ENCODE measurements around the gene ZNF581. TPM values are rescaled to one million over a fixed set of nuclear protein-coding genes. Genes with fewer than 3 reads are reported as not detected.

ZNF581 gene
- total RNA-seq, 1 donor from 2014 or later, result 46.5 TPM

- no peak for DNase-seq
- intact Hi-C loops (cut with micrococcal nuclease), result no loop called here
- Mint-ChIP-seq H3K27ac (no peak overlapping the region), H3K4me3 (no peak overlapping the region), H3K36me3 (ENCODE audit: low read depth) (peaks cover 78% of the 10 kb centered on the region), H3K27me3 (no peaks in the 10 kb centered on the region), H3K9me3 (no peaks in the 10 kb centered on the region), H3K4me1 (peaks cover 27% of the 10 kb centered on the region)
- no peak for ATAC-seq (ENCODE audit: low read depth)
- CTCF ChIA-PET, result interaction anchor here (0.8 to 1.9 kb wide), 6 partner anchors 13 to 529 kb away, joined by 3 to 21 read pairs (median 5); partner anchors contain the start of gene U2AF2
- TF ChIP-seq, protein P1, sequence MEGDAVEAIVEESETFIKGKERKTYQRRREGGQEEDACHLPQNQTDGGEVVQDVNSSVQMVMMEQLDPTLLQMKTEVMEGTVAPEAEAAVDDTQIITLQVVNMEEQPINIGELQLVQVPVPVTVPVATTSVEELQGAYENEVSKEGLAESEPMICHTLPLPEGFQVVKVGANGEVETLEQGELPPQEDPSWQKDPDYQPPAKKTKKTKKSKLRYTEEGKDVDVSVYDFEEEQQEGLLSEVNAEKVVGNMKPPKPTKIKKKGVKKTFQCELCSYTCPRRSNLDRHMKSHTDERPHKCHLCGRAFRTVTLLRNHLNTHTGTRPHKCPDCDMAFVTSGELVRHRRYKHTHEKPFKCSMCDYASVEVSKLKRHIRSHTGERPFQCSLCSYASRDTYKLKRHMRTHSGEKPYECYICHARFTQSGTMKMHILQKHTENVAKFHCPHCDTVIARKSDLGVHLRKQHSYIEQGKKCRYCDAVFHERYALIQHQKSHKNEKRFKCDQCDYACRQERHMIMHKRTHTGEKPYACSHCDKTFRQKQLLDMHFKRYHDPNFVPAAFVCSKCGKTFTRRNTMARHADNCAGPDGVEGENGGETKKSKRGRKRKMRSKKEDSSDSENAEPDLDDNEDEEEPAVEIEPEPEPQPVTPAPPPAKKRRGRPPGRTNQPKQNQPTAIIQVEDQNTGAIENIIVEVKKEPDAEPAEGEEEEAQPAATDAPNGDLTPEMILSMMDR (IDR thresholded peaks at IDR 0.05), result no peak
- POLR2A ChIA-PET, result interaction anchor here (0.9 to 1.8 kb wide), 2 partner anchors 16 to 28 kb away, joined by 4 to 10 read pairs; partner anchors contain the start of gene U2AF2
Observed at GRCh38 chr19:55670280-55671053, 27.0 kb downstream of the ZNF581 start.

- no peaks in the 10 kb centered on the region for H3K27me3 Mint-ChIP-seq
- DNase-seq (no peak), ATAC-seq (ENCODE audit: low read depth) (no peak)
- CTCF ChIA-PET, result interaction anchor here (0.8 to 1.9 kb wide), 7 partner anchors 14 to 530 kb away, joined by 3 to 21 read pairs (median 5); partner anchors contain the start of gene U2AF2
- no peaks in the 10 kb centered on the region for H3K9me3 Mint-ChIP-seq
- TF ChIP-seq, protein P1 (IDR thresholded peaks at IDR 0.05), result no peak
- POLR2A ChIA-PET, result interaction anchor here (0.9 to 1.8 kb wide), 2 partner anchors 16 to 28 kb away, joined by 4 to 10 read pairs; partner anchors contain the start of gene U2AF2
- intact Hi-C loops (cut with micrococcal nuclease), result no loop called here
- peaks cover 32% of the 10 kb centered on the region for H3K4me1 Mint-ChIP-seq
- no peak overlapping the region for H3K4me3 Mint-ChIP-seq
- H3K36me3 Mint-ChIP-seq (ENCODE audit: low read depth), result peaks cover 76% of the 10 kb centered on the region
- H3K27ac Mint-ChIP-seq, result no peak overlapping the region
Observed at GRCh38 chr19:55671054-55671378, 27.6 kb downstream of the ZNF581 start.

GRCh38 chr19:55672418-55672817 lies 29.0 kb downstream of the ZNF581 start:
- Mint-ChIP-seq H3K27ac (peak overlapping the region; percentile 50), H3K4me3 (no peak overlapping the region)
- POLR2A ChIA-PET, result interaction anchor here (1.1 to 1.8 kb wide), 2 partner anchors 10 to 18 kb away, joined by 6 to 10 read pairs; partner anchors contain the start of gene U2AF2

GRCh38 chr19:55673465-55673864 lies 30.0 kb downstream of the ZNF581 start:
- H3K4me1 Mint-ChIP-seq, result peaks cover 54% of the 10 kb centered on the region
- peak overlapping the region; percentile 13 for H3K4me3 Mint-ChIP-seq
- CTCF ChIA-PET, result no interaction called here
- no peaks in the 10 kb centered on the region for H3K9me3 Mint-ChIP-seq
- H3K27me3 Mint-ChIP-seq, result no peaks in the 10 kb centered on the region
- DNase-seq (no peak), ATAC-seq (ENCODE audit: low read depth) (no peak)
- intact Hi-C loops (cut with micrococcal nuclease), result no loop called here
- H3K36me3 Mint-ChIP-seq (ENCODE audit: low read depth), result peaks cover 67% of the 10 kb centered on the region
- POLR2A ChIA-PET, result interaction anchor here (1.0 to 1.1 kb wide), 2 partner anchors 19 to 42 kb away, joined by 4 to 5 read pairs; no protein-coding TSS in a partner anchor
- TF ChIP-seq, protein P1 (IDR thresholded peaks at IDR 0.05), result no peak
- H3K27ac Mint-ChIP-seq, result peak overlapping the region; percentile 39

More at GRCh38 chr19:55672418-55672817, 29.0 kb downstream of the ZNF581 start:
- CTCF ChIA-PET, result interaction anchor here (1.9 kb wide), 1 partner anchor 40 kb away, joined by 21 read pairs; no protein-coding TSS in a partner anchor
- Mint-ChIP-seq H3K36me3 (ENCODE audit: low read depth) (peaks cover 69% of the 10 kb centered on the region), H3K27me3 (no peaks in the 10 kb centered on the region), H3K4me1 (peaks cover 43% of the 10 kb centered on the region), H3K9me3 (no peaks in the 10 kb centered on the region)
- ATAC-seq (ENCODE audit: low read depth) (no peak), DNase-seq (no peak)
- intact Hi-C loops (cut with micrococcal nuclease), result no loop called here
- TF ChIP-seq, protein P1 (IDR thresholded peaks at IDR 0.05), result no peak

DNA sequence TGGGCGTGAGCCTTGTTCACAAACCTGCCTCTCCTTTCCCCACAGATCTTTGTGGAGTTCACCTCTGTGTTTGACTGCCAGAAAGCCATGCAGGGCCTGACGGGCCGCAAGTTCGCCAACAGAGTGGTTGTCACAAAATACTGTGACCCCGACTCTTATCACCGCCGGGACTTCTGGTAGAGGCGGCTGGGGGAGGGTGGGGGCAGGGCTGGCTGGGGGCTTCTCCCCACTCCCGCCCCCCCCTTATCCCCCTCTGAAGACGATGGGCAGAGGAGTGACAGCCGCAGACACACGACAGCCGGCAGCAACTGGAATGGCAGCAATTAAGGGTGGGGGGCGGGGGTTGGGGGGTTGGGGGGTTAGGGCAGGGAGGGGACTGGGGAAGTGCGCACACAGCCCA lies 30.4 kb downstream of the ZNF581 start:
- H3K27me3 Mint-ChIP-seq, result no peaks in the 10 kb centered on the region
- no peaks in the 10 kb centered on the region for H3K9me3 Mint-ChIP-seq
- ChIA-PET POLR2A (interaction anchor here (1.0 to 1.1 kb wide), 4 partner anchors 18 to 42 kb away, joined by 3 to 6 read pairs (median 4); partner anchors contain the start of gene U2AF2), CTCF (no interaction called here)
- H3K36me3 Mint-ChIP-seq (ENCODE audit: low read depth), result peaks cover 72% of the 10 kb centered on the region
- peak overlapping the region; percentile 13 for H3K4me3 Mint-ChIP-seq
- intact Hi-C loops (cut with micrococcal nuclease), result loop anchor here (2.0 kb wide), 3 partner anchors 39 to 447 kb away; partner anchors contain the start of genes ZNF579 and ZNF787
- peaks cover 58% of the 10 kb centered on the region for H3K4me1 Mint-ChIP-seq
- DNase-seq (no peak), ATAC-seq (ENCODE audit: low read depth) (no peak)
- TF ChIP-seq, protein P1 (IDR thresholded peaks at IDR 0.05), result no peak
- H3K27ac Mint-ChIP-seq, result peak overlapping the region; percentile 39
